Peyer's patch (tissue), 4 donors: Measurements from ENCODE around the gene SPARCL1.

Experiments
- POLR2A ChIP-seq, 2 donors: fragments of 450-650 bp; IDR thresholded peaks; one replicate each; pipeline ENCODE4 v1.5.1; 2017; ENCODE audit warnings: antibody characterized with exemption in 2 of 2, mild to moderate bottlenecking in 2 of 2, moderate library complexity in 2 of 2
- TF ChIP-seq, protein P1 (sequence below), 6 experiments: fragments of 450-650 bp in 4 of 6; fragments of 200-600 bp in 2 of 6; sonication (generic) in 1 of 6; IDR thresholded peaks; one replicate each; pipeline ENCODE4 v1.5.1; 2017 to 2019; ENCODE audit warnings: antibody characterized with exemption in 6 of 6, mild to moderate bottlenecking in 3 of 6, moderate library complexity in 1 of 6

- TF ChIP-seq, protein P1, sequence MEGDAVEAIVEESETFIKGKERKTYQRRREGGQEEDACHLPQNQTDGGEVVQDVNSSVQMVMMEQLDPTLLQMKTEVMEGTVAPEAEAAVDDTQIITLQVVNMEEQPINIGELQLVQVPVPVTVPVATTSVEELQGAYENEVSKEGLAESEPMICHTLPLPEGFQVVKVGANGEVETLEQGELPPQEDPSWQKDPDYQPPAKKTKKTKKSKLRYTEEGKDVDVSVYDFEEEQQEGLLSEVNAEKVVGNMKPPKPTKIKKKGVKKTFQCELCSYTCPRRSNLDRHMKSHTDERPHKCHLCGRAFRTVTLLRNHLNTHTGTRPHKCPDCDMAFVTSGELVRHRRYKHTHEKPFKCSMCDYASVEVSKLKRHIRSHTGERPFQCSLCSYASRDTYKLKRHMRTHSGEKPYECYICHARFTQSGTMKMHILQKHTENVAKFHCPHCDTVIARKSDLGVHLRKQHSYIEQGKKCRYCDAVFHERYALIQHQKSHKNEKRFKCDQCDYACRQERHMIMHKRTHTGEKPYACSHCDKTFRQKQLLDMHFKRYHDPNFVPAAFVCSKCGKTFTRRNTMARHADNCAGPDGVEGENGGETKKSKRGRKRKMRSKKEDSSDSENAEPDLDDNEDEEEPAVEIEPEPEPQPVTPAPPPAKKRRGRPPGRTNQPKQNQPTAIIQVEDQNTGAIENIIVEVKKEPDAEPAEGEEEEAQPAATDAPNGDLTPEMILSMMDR (IDR thresholded peaks at IDR 0.05) = no peak
- no peak for TF ChIP-seq POLR2A (IDR thresholded peaks at IDR 0.05)
Measured at GRCh38 chr4:87551361-87551760, 22.2 kb upstream of the SPARCL1 start.
